Measurements from ENCODE around the gene GPC6. TPM values are rescaled to one million over a fixed set of nuclear protein-coding genes. Genes with fewer than 3 reads are reported as not detected.

The GPC6 gene
- total and polyA plus RNA-seq, 4 donors = 5.9 to 29.1 (median 18.2) TPM

GRCh38 chr13:93851236-93851635, 624.6 kb downstream of the GPC6 start:
- H3K27me3 ChIP-seq (ENCODE audit: control insufficient read depth in 4 of 4, insufficient read depth in 4 of 4, low read length in 3 of 4) = no peaks in the 10 kb centered on the region
- no peaks in the 10 kb centered on the region for H3K36me3 ChIP-seq (ENCODE audit: control insufficient read depth in 4 of 4, insufficient read depth in 3 of 4, low read depth in 1 of 4, low read length in 3 of 4)
- no peak overlapping the region for H3K27ac ChIP-seq (ENCODE audit: low read depth in 1 of 2, low read length in 2 of 2)
- no peak overlapping the region for H3K9ac ChIP-seq (ENCODE audit: low read depth in 1 of 2, low read length in 2 of 2)
- H3K9me3 ChIP-seq (ENCODE audit: control insufficient read depth in 4 of 4, low read length in 3 of 4) = no peaks in the 10 kb centered on the region
- no peak for TF ChIP-seq RAD21 (IDR thresholded peaks at IDR 0.05)
- no peak for TF ChIP-seq FOXA1 (IDR thresholded peaks at IDR 0.05)
- TF ChIP-seq ATF3 (IDR thresholded peaks at IDR 0.05) = no peak
- no peak for TF ChIP-seq EGR1 (IDR thresholded peaks at IDR 0.05; ENCODE audit: low read depth in 2 of 2)
- TF ChIP-seq RXRA (IDR thresholded peaks at IDR 0.05) = no peak
- no peak for TF ChIP-seq GABPA (IDR thresholded peaks at IDR 0.05 in 1 of 2, conservative IDR thresholded peaks at IDR 0.05 in 1 of 2)
- no peak for TF ChIP-seq REST (IDR thresholded peaks at IDR 0.05)
- TF ChIP-seq HNF4A (conservative IDR thresholded peaks at IDR 0.05) = no peak
- no peak for TF ChIP-seq JUND (IDR thresholded peaks at IDR 0.05)
- no peak for TF ChIP-seq CTCF (IDR thresholded peaks at IDR 0.05; ENCODE audit: low read depth, low read length, missing input control)
- TF ChIP-seq FOXA2 (IDR thresholded peaks at IDR 0.05) = no peak
- no peak for TF ChIP-seq MAX (IDR thresholded peaks at IDR 0.05)
- DNase-seq (ENCODE audit: low spot score) = no peak
- no peaks in the 10 kb centered on the region for H3K4me1 ChIP-seq (ENCODE audit: control insufficient read depth in 4 of 4, insufficient read depth in 4 of 4, low read length in 3 of 4)
- no peak overlapping the region for H3K4me3 ChIP-seq (ENCODE audit: low read depth in 1 of 3, low read length in 3 of 3)
- WGBS = 78% methylated on average over 2 of the region's 2 CpGs

- Histone ChIP-seq H3K27me3 (ENCODE audit: control insufficient read depth in 4 of 4, insufficient read depth in 4 of 4, low read length in 3 of 4) (no peaks in the 10 kb centered on the region), H3K4me1 (ENCODE audit: control insufficient read depth in 4 of 4, insufficient read depth in 4 of 4, low read length in 3 of 4) (no peaks in the 10 kb centered on the region), H3K9me3 (ENCODE audit: control insufficient read depth in 4 of 4, low read length in 3 of 4) (no peaks in the 10 kb centered on the region), H3K36me3 (ENCODE audit: control insufficient read depth in 4 of 4, insufficient read depth in 3 of 4, low read depth in 1 of 4, low read length in 3 of 4) (no peaks in the 10 kb centered on the region), H3K4me3 (ENCODE audit: low read depth in 1 of 3, low read length in 3 of 3) (no peak overlapping the region), H3K9ac (ENCODE audit: low read depth in 1 of 2, low read length in 2 of 2) (no peak overlapping the region), H3K27ac (ENCODE audit: low read depth in 1 of 2, low read length in 2 of 2) (no peak overlapping the region)
- 86% methylated on average over 5 of the region's 5 CpGs for WGBS
- TF ChIP-seq RAD21 (IDR thresholded peaks at IDR 0.05) (no peak), RXRA (IDR thresholded peaks at IDR 0.05) (no peak), EGR1 (IDR thresholded peaks at IDR 0.05; ENCODE audit: low read depth in 2 of 2) (no peak), TAF1 (conservative IDR thresholded peaks at IDR 0.05) (no peak), GABPA (IDR thresholded peaks at IDR 0.05 in 1 of 2, conservative IDR thresholded peaks at IDR 0.05 in 1 of 2) (no peak), YY1 (IDR thresholded peaks at IDR 0.05) (no peak), HNF4G (IDR thresholded peaks at IDR 0.05) (no peak)
- no peak for DNase-seq (ENCODE audit: low spot score)
These were observed 627.3 kb downstream of the GPC6 start for GRCh38 chr13:93853912-93854311.

All from liver (tissue), 9 donors.